Hepatocyte (in vitro differentiated cells): ENCODE data around the gene ZNF383. TPM values are rescaled to one million over a fixed set of nuclear protein-coding genes. Genes with fewer than 3 reads are reported as not detected.
"Not testable (repeated sequence)": the region's sequence is repeated elsewhere in the genome, so short reads cannot be mapped to it uniquely, and the experiment has no call there.

Experiments
- DNase-seq: peaks from one replicate; pipeline ENCODE4 v3.0.0-alpha.2; 2016; ENCODE audit warnings: low spot score
- H2AFZ ChIP-seq: fragments of 200-600 bp; sonication (generic); 2 replicates; pipeline ENCODE4 v1.6.0; 2016; ENCODE audit warnings: antibody characterized with exemption, mild to moderate bottlenecking
- H3K27ac ChIP-seq: fragments of 200-600 bp; sonication (generic); 2 replicates; pipeline ENCODE4 v1.5.1; 2016; ENCODE audit warnings: mild to moderate bottlenecking
- H3K27me3 ChIP-seq: fragments of 200-600 bp; sonication (generic); 2 replicates; pipeline ENCODE4 v1.6.1; 2016
- H3K36me3 ChIP-seq: fragments of 200-600 bp; sonication (generic); replicated peaks from 2 replicates; pipeline ENCODE4 v1.5.1; 2016; ENCODE audit warnings: low read depth; ENCODE audit not compliant: insufficient read depth
- H3K4me1 ChIP-seq: fragments of 200-600 bp; sonication (generic); 2 replicates; pipeline ENCODE4 v1.5.1; 2016; ENCODE audit warnings: mild to moderate bottlenecking, moderate library complexity; ENCODE audit not compliant: insufficient read depth
- H3K4me2 ChIP-seq: fragments of 200-600 bp; sonication (generic); 2 replicates; pipeline ENCODE4 v1.6.0; 2016
- H3K4me3 ChIP-seq: fragments of 200-600 bp; sonication (generic); 2 replicates; pipeline ENCODE4 v1.5.1; 2016; ENCODE audit warnings: mild to moderate bottlenecking
- H3K79me2 ChIP-seq: fragments of 200-600 bp; sonication (generic); 2 replicates; pipeline ENCODE4 v1.6.0; 2017; ENCODE audit warnings: mild to moderate bottlenecking
- H3K9me2 ChIP-seq: fragments of 200-600 bp; sonication (generic); replicated peaks from 2 replicates; pipeline ENCODE4 v1.6.0; 2017; ENCODE audit warnings: mild to moderate bottlenecking; ENCODE audit not compliant: insufficient read depth
- H3K9me3 ChIP-seq: fragments of 200-600 bp; sonication (generic); 2 replicates; pipeline ENCODE4 v1.5.1; 2016; ENCODE audit warnings: low read depth, mild to moderate bottlenecking
- H4K20me1 ChIP-seq: fragments of 200-600 bp; sonication (generic); 2 replicates; pipeline ENCODE4 v1.6.0; 2016; ENCODE audit warnings: mild to moderate bottlenecking; ENCODE audit not compliant: insufficient read depth, poor library complexity, severe bottlenecking
- WGBS: methylation state at CpG from one replicate; pipeline ENCODE4 v1.1.6; 2016; ENCODE audit warnings: low lambda C conversion rate; ENCODE audit errors: missing lambda C conversion rate; 5-methylcytosine and 5-hydroxymethylcytosine counted together
- polyA plus RNA-seq: library from polyadenylated mRNA; unstranded; fragments of >200 nt; fragmentation: Nextera tagmentation; extraction: Ambion mirVana; gene quantifications from 2 replicates; pipeline ENCODE4 v1.2.1, GENCODE V29; 2016
- total RNA-seq: library from RNA; depleted of rRNA; stranded (reverse); fragments of >200 nt; gene quantifications from 2 replicates; pipeline ENCODE4 v1.2.3, GENCODE V29; 2014

ZNF383 gene
- total and polyA plus RNA-seq, 2 experiments from 2014 or later, result 4.3 to 4.8 TPM

- H3K27ac ChIP-seq, H3K4me2 ChIP-seq, H4K20me1 ChIP-seq, H3K9me2 ChIP-seq, H3K9me3 ChIP-seq, H3K4me1 ChIP-seq, H3K27me3 ChIP-seq, H3K79me2 ChIP-seq, H3K36me3 ChIP-seq, DNase-seq, H3K4me3 ChIP-seq, H2AFZ ChIP-seq: not testable (repeated sequence)
- WGBS, result 96% methylated on average over 54 of the region's 63 CpGs
Observed at GRCh38 chr19:37292998-37293939, 75.3 kb downstream of the ZNF383 start.

GRCh38 chr19:37294246-37294645 lies 76.2 kb downstream of the ZNF383 start:
- not testable (repeated sequence) for H3K9me2 ChIP-seq, H3K27me3 ChIP-seq, H3K27ac ChIP-seq, H3K4me1 ChIP-seq, H2AFZ ChIP-seq, H3K79me2 ChIP-seq, H3K4me2 ChIP-seq, H3K9me3 ChIP-seq, H3K4me3 ChIP-seq, DNase-seq, H4K20me1 ChIP-seq, H3K36me3 ChIP-seq
- WGBS, result 97% methylated on average over 22 of the region's 39 CpGs

Other genes starting within 250 kb of the ZNF383 start
- gene ZNF420, start 139.8 kb upstream of the ZNF383 start, total RNA-seq, result 12.9 and 14.8 TPM in 2 replicates
- gene ZNF420, start 139.8 kb upstream of the ZNF383 start, polyA plus RNA-seq, result 4.9 and 6.0 TPM in 2 replicates
- 5.0 and 13.3 TPM in 2 replicates for gene ZNF585A, start 45.5 kb upstream of the ZNF383 start, total RNA-seq
- 7.0 and 8.3 TPM in 2 replicates for gene ZNF585A, start 45.5 kb upstream of the ZNF383 start, polyA plus RNA-seq
- gene ZNF585B, start 7.7 kb upstream of the ZNF383 start, total RNA-seq, result 3.4 and 7.2 TPM in 2 replicates
- 1.4 and 3.8 TPM in 2 replicates for gene ZNF585B, start 7.7 kb upstream of the ZNF383 start, polyA plus RNA-seq
- gene ZNF527, start 152.9 kb downstream of the ZNF383 start, total RNA-seq, result 7.3 TPM in 2 replicates
- gene ZNF527, start 152.9 kb downstream of the ZNF383 start, polyA plus RNA-seq, result 1.7 and 1.9 TPM in 2 replicates
- 5.9 and 7.9 TPM in 2 replicates for gene ZNF569, start 249.2 kb downstream of the ZNF383 start, total RNA-seq
- 2.2 and 3.6 TPM in 2 replicates for gene ZNF569, start 249.2 kb downstream of the ZNF383 start, polyA plus RNA-seq